Stimulated activated naive CD4-positive, alpha-beta T cell (primary cell): ENCODE results near the gene MCF2L2.
A peak's percentile ranks its signal among the peaks of the same experiment; 100 is the strongest.

Experiments
- DNase-seq, 6 experiments: peaks; one replicate each; lab custom pipeline; 2025; lab: John Stamatoyannopoulos, UW

Gene MCF2L2

GRCh38 chr3:183293966-183294365, 134.5 kb downstream of the MCF2L2 start:
- no peak for DNase-seq

- no peak for DNase-seq
Observed at GRCh38 chr3:183291497-183292031, 136.9 kb downstream of the MCF2L2 start.

DNA sequence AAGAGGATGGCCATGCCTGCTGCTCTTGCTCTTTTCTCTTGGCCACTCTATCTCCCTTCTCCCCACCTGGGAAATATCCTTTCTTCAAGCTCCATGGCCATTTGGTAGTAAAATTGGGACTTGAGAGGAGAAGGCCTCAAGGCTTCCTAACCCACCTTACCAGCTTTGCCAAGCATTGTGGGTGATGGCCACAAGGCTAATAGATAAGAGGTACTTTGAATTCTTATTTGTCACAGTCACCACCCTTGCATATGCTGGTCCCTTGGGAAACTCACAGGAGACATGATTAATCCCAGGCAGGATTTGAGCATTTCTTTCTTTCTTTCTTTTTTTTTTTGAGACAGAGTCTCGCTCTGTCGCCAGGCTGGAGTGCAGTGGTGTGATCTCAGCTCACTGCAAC, 138.2 kb downstream of the MCF2L2 start:
- DNase-seq = no peak

DNA sequence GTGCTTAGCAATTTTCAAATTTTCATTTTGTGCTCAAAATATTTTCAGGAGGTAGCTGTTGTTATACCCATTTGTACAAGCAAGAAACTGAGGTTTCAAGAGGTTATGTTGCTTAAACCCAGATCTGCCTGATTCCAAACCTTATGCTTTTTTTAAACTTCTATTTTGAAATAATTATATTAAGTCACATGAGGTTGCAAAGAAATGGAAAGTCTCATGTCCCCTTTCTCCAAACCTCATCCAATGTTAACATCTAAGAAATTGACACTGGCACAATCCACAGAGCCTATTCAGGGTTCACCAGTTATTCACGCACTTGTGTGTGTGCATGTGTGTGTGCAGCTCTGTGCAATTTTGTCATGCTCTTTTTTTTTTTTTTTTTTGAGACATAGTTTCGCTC, 140.3 kb downstream of the MCF2L2 start:
- DNase-seq = no peak

GRCh38 chr3:183287301-183287971, 141.0 kb downstream of the MCF2L2 start:
- no peak for DNase-seq

DNA sequence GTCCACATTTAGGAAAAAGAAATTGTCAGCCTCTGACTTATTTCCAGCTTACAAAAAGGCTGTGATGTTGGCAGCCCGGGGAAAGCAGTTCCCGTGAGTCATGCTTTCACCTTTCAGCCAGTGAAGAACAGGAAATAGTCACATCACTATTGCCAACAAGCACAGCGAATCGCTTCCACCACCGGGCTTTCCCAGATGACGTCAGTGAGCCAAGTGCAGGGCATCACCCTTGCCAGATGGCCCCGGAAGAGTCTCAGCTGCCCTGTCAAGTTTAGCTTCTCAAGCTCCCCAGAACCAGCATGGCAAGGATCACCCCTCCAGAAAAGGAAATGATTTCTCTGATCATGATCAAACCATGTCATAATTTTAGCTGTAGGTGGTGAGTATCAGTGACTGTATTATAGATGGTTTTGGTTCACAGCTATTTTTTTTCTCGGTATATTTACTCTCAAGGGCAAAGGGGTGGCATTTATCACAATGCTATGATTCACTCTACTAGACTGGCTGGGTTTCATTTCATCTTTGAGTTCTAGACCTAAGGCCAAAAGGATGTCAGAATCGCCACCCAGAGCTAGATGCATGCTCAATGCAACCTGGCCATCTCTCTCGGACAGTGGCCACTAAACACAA, 142.5 kb downstream of the MCF2L2 start:
- DNase-seq = peak; percentile 61 to 83 (median 81)

DNA sequence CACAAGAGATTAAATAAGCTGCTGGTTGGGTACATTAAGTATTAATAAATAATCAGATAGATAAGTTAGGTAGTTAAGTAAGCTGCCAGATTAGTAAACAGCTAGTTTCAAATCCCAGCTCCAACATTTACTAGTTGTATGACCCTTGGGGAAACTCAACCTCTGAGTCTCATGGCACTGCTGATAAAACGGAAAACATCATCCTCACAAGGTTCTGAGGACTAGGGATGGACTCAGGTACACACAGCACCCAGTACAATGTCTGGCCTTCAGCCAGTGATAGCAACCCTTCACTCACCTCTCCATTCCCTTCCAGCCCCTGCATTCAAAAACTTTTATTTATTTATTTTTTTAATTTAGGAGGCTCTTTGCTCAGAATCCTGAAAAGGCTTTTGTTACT, 143.1 kb downstream of the MCF2L2 start:
- DNase-seq = no peak

DNA sequence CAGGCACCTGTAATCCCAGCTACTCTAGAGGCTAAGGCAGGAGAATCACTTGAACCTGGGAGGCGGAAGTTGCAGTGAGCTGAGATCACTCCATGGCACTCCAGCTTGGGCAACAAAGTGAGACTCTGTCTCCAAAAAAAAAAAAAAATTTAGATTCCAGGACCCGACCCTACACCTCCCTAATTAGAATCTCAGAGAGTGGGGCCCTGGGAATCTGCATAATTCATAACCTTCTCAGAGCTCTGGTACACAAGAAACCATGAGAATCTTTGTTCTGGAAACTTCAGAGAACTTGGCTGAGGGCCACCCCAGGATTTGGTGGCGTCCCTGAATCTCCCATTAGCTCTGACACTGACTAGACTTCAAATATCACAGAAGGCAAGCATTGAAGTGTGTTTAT, 143.8 kb downstream of the MCF2L2 start:
- no peak for DNase-seq

- DNase-seq = no peak
Observed at GRCh38 chr3:183283886-183284285, 144.5 kb downstream of the MCF2L2 start.

DNA sequence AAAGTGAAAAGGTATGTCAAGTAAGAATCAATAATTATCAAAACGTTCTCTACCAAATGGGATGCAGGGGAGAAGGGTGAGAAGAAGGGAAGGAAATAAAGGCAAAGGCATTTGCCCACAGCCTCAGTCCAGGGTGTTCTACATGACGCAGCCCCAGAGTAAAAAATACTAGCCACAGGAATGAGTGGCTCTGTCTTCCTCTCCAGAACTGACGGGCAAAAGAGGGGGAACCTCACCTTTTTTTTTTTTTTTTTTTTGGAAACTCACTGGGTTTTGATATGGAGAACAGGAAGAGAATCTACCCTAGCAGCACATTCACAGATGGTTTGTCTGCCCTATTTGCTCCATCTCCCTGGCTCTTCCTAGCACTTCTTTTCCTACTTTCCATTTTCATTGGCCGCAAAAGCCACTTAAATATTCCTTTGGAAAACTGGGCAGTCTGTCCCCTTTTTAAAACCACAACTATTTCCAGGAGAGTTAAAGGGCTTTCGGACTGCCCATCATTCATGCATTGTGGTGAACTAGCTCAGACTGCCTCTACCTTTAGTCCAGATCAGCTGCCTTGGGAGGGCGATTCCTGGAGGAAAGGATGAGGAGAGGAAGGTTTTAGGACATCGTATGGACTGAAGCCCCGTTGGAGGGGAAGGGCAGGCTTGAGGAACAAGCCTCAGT, 147.2 kb downstream of the MCF2L2 start:
- no peak for DNase-seq

GRCh38 chr3:183279371-183279770, 149.0 kb downstream of the MCF2L2 start:
- DNase-seq = no peak

DNA sequence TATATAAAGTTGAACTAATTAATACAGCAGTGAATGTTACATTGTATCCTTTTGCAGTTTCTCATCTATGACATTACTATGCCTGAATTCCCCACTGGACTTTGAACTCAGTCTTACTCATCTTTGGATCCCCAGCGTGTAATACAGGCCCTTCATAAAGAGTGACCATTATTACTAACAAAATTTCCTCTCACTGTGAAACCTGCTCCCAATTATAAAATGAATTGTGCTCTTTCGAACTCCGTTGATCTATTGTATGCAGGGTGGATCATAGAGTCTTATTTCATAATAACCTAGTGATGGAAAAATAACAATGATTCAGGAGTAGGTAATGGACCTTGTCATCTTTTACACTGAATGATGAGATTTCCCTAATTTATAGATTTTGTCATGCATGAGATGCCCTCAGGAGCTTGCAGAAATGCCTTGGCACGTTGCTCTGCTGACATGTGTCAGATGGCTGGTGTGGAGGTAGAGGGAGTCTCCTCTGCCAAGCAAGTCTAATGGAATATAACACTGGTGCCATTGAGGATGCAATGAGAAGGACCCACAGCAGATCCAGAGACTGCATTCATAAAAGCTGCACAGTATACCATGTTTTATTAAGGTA, 149.8 kb downstream of the MCF2L2 start:
- DNase-seq = no peak

DNA sequence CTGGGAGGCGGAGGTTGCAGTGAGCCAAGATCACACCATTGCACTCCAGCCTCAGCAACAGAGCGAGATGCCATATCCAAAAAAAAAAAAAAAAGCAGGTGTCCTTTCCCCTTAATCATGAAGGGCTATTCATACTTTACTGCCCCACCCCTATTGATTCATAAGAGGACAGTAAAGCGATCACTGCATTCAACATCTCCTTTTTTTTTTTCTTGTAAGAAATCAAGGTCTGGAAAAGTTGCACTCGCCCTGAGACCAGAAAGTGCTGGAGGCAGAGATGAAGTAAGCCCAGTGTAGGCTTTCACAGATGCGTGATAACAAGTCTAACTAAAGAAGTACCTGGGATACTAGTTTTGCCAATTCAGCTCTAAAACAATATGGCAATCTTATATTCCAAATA, 151.2 kb downstream of the MCF2L2 start:
- DNase-seq = no peak

DNA sequence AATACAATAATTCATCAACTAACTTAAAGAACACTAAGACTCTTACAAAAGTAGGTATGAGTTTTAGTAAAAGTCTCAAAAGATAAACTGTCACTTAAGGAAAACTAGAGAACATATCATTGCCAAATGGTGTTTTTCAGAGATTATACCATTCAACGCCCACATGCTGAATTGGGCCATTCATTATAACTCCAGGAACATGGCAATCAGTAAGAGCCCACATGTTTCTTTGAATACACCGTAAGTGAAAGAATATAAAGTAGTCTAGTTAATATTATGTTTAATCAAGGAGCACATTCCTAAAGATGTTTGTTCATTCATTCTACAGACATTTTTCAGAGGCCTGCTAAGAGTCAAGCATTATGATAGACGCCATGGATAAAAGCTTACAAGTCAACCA, 152.5 kb downstream of the MCF2L2 start:
- DNase-seq = no peak

DNA sequence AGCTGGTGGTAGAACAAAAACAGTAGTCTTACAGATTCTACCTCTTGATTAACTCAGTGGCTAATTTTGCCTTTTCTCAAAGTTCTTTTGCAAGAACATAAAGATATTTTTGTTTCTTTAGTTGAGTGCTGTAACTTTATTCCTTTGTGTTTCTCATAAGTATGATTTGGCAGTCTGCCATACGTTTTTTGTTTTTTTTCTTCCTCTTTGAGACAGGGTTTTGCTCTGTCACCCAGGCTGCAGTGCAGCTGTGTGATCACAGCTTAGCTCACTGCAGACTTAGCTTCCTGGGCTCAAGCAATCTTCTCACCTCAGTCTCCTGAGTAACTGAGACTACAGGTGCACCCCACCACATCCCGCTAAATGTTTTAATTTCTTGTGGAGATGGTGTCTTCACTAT, 153.0 kb downstream of the MCF2L2 start:
- DNase-seq = peak in 1 of 6 experiments; percentile 6

DNA sequence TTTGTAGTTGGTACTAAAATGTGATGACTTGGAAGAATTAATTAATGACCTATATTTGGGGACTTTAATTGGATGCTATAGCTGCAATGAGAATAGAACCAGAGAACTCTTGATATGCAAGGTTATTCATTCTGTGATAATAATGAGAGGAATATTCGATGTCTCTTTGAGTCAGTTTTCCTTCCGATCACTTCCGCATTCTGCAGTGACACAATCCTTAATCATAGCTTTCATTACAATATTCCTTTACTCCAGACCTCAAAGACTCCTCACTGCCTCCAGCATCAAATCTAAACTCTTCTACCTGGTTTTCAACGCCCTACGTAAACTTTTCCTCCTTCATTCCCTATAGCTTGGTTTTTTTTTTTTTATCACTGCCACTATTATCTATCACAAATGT, 153.8 kb downstream of the MCF2L2 start:
- DNase-seq = no peak

DNA sequence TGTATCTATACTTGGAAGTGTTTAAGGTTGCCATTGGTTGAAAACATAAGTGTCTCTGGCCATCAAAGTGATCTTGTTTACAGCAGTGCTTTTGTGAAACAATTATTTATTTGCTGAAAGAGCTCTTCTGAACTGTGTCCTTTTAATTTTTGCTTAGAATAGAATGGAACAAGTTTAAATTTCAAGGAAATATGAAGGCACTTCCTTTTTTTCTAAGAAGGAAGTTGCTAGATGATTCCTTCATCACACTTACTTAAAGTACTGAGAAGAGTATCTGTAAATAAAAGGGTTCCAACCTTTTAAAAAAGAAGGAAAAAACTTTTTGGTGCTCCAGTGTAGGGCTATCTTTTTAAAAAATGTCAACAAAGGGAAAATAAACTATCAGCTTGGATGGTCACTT, 155.6 kb downstream of the MCF2L2 start:
- no peak for DNase-seq

- no peak for DNase-seq
Observed at GRCh38 chr3:183272142-183272541, 156.3 kb downstream of the MCF2L2 start.

GRCh38 chr3:183270344-183270743, 158.1 kb downstream of the MCF2L2 start:
- no peak for DNase-seq

DNA sequence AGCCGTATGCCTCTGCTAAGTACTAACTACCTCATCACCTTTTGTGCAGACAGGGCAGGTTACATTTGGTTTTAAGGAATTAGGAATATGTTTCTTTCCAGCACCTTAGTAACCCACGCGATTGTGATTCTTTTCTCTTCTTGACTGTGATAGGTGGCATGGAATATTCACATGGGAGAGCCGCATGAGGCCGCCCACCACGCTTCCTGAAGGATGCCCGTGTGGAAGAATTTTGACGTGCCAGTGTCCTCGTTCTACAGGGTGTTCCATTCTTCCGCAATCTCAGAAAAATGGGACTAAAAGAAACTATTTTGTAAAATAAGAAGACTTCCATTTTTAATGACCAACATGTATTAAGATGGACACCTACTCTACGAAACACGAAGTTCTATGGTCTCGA, 159.1 kb downstream of the MCF2L2 start:
- DNase-seq = no peak

DNA sequence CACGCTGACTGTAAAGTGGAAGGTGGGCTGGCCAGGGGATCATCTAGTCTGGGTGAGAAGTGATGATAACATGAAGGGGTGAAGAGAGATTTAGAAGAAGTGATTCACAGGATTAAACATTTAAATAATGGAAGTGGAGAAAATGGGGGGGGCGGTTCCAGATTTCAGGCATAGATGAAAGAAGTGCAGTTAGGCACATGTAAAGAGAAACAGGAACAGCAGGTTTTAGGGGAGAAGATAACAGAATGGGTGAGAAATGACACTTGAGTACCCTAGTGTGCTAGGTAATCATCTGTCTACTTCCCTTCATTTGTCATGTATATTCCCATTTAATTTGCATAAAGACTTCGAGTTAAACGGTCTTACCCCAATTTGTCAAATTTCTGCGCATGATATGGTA, 160.1 kb downstream of the MCF2L2 start:
- no peak for DNase-seq

- DNase-seq = no peak
Observed at GRCh38 chr3:183267140-183267539, 161.3 kb downstream of the MCF2L2 start.

GRCh38 chr3:183266454-183266853, 162.0 kb downstream of the MCF2L2 start:
- DNase-seq = no peak
